Activated CD8-positive, alpha-beta memory T cell treated with anti-CD3 and anti-CD28 coated beads, Interleukin-2, amount 50 U/mL, for 24 hours (primary cell): ENCODE data around the gene MRFAP1L1.
"Not testable (repeated sequence)": the region's sequence is repeated elsewhere in the genome, so short reads cannot be mapped to it uniquely, and the experiment has no call there.

Experiments used
- DNase-seq: peaks from one replicate; pipeline ENCODE4 v3.0.0-alpha.2; 2020; ENCODE audit errors: extremely low read depth

Gene MRFAP1L1

DNA sequence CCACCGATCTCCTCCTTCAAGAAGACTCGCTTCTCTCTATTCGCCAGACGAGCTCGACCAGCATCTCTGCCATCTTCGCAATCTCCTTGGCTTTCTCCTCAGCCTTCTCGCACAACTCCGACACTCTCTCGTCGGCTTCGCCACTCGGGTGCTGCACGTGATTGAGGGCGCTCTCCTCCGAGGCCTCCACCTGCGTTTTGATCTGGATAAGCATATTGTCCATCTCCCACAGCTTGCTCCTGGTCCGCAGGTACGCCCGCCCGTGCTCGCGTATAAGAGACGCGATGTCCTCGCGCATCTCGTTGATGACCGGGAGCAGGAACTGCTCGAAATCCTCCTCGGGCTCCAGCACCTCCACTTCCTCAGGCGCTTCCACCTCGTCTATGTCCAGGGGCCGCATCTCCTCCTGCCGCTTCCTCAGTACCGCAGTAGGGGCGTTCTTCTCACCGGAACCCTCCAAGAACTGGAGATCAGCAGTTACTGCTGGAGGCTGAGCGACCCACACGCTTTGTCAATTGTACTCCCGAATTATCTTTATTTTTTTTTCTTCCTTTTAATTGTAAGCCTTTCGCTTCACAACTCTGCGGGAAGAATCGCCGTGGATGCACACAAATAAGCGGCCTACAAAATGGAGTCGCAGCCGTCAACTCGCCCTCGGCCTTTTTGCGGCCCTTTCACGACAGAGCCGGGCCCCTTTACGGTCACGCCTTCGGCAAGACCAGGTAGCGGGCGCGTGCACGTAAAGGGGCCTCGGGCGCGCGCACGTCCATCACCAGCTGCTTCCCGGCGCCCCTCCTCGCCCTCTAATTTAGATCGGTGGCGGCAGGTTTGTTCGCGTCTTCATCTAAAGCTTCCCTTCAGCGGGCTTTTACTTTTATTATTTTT is at the start of gene MRFAP1L1:
TSS of gene MRFAP1L1 (minus strand) at position 636 of the 885 bp plus-strand sequence. CDS start at position 400, 236 bp downstream.
- DNase-seq, result peak; percentile 89

DNA sequence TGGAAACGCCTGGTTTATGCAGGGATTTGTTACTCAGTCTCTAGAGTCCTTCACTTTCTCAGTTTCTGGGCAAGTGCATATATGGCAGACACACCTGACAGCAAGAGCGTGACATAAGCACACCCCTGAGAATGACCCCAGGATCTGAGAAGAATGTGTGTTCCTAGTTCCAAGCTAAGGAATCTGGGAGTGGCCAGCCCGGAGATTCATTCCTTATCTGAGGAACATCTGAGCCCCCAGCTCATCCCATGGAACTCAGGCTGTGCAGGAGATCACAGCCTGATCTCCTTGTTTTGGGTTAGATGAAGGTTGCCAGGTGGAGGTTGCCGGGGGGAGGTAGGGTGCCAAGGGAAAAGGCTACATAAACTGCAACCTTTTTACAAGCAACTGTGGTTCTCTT is 49.1 kb upstream of the MRFAP1L1 start:
- no peak for DNase-seq

DNA sequence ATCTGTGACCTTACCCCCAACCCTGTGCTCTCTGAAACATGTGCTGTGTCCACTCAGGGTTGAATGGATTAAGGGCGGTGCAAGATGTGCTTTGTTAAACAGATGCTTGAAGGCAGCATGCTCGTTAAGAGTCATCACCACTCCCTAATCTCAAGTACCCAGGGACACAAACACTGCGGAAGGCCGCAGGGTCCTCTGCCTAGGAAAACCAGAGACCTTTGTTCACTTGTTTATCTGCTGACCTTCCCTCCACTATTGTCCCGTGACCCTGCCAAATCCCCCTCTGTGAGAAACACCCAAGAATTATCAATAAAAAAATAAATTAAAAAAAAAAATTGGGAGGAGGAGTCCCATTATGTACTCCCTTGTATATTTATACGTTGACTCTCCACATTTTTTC is 46.7 kb upstream of the MRFAP1L1 start:
- not testable (repeated sequence) for DNase-seq

DNA sequence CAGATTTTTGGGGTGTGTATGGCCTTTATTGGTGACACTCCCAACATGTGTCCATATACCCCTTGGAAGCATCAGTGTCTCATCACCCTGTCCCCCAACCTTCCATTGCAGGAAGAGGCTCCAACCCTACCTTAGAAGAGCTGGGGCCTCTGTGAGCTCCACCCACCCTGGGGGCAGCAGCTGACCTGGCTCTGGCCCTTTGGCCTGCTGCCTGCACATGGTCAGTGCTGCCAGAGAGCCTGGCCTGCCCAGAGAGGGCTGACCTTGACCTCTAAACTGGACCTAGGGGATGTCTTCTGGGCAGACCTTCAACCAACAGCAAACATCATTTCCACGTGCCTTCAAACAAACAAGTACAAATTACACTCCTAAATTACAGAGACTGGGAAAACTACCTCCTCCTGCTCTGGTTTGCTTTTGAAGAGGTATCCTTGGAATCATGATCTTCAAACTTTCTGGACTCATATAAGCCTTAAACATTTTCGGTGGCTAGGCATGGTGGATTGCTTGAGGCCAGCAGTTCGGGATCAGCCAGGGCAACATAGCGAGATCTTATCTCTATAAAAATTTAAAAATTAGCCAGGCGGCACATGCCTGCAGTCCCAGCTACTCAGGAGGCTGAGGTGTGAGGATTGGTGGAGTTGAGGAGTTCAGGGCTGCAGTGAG is 45.6 kb upstream of the MRFAP1L1 start:
- no peak for DNase-seq

DNA sequence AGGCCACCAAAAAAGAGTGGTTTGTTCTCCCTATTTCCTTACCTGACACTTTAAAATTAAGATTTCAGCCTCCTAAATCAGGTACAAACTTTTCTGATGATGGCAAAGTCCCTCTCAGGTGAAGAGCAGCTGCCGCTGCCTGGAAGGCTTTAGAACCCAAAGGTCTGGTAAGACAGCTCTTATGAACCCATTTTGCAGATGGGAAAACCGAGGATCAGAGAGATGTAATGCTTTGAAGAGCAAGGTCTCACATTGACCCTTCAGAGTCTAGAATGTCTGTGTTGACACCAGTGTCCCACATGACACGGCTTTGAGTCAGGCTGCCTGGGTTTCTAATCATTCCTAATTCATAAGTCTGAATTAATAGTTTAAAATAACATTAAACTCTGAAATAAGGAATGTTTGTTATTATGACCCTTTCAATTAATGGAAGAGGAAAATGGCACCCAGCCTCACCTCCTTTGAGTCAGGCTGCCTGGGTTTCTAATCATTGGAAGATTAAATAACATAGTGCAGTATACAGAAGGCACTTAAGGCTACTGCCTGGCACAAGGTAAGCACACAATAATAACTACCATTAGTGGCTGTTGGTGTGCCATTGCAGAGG is 44.9 kb upstream of the MRFAP1L1 start:
- no peak for DNase-seq

GRCh38 chr4:6753891-6754290 is 44.2 kb upstream of the MRFAP1L1 start:
- no peak for DNase-seq

GRCh38 chr4:6753103-6753560 is 43.5 kb upstream of the MRFAP1L1 start:
- no peak for DNase-seq

DNA sequence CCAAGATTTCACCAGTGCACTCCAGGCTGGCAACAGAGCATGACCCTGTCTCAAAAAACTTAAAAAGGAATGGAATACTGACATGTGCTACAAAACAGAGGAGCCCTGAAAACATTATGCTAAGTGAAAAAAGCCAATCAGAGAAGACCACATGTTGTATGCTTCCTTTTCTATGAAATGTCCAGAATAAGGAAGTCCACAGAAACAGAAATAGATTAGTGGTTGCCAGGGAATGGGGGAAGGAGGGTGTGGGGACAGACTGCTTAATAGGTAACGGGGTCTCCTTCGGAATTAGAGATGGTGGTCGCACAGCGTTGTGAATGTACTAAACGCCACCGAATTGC is 42.8 kb upstream of the MRFAP1L1 start:
- DNase-seq, result no peak

DNA sequence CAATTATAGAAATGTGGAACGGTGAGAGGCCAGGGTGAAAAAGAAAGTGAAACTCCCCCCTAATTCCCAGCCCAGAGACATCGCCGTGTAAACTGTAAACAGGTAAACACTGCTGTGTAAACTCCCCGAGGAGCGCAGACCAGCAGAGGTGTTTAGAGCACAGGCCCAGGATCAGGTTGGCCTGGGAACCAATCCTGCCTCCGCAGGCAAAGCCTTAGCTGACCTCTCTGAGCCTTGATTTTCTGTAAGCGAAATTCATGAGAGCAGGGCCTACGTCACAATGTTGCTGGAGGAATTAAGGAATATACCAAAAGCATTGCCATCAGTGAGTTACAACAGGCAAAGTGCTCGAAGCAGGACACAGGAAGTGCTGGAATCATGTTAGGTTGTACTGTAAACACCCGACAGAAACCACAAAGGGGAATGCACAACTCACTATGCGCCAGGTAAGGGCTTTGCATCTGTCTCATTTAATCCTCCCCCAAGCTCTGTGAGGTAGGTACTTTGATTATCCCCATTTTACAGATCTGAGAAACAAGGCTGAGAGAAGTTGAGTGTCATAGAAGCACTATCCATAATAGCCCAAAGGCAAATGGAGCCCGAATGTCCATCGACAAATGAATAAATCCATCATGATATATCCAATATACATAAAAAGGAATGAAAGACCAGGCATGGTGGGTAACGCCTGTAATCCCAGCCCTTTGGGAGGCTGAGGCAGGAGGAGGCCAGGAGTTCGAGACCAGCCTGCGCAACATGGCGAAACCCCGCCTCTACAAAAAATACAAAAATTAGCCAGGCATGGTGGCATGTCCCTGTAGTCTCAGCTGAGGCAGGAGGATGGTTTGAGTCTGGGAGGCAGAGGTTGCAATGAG is 42.2 kb upstream of the MRFAP1L1 start:
- no peak for DNase-seq

DNA sequence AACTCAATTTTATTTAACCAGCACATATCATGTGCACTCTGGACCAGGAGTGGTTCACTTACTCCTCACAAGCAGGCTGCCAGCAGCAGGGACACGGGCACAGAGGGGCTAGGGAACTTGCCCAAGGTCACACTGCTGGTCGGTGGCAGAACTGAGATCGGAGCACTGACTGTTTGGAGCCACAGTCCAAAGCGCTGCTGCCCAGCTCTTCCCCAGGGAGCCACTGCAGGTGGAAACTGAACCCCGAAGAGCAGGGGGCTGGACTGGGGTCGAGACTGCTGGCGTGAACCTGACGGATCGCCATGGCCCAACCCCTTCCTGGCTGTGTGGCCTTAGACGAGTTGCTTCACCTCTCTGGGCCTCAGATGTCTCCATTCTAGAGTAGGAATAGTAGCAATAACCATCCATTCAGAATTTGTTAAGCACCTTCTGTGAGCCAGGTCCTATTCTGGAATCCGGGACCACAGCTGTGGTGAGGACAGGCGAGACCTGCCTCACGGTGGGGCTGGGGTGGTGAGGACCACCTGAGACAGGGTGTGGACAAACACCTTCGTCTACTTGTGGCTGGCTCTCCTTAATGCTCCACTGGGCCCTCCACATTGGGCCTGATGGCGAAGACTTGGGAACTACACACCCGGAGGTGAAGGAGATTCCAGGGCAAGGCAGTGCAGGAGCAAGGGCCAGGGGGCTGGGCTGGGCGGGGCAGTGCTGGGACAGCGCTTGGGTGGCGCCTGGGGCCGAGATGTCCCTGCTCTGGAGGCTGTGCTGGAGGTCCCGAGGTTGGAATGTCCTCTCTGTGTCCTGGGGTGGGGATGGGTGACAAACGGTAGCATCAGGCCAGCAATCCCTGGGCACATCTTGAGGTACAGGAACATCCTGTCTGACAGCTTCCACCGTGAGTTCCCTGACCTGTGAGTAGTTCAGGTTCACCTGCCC is 40.9 kb upstream of the MRFAP1L1 start:
- no peak for DNase-seq

DNA sequence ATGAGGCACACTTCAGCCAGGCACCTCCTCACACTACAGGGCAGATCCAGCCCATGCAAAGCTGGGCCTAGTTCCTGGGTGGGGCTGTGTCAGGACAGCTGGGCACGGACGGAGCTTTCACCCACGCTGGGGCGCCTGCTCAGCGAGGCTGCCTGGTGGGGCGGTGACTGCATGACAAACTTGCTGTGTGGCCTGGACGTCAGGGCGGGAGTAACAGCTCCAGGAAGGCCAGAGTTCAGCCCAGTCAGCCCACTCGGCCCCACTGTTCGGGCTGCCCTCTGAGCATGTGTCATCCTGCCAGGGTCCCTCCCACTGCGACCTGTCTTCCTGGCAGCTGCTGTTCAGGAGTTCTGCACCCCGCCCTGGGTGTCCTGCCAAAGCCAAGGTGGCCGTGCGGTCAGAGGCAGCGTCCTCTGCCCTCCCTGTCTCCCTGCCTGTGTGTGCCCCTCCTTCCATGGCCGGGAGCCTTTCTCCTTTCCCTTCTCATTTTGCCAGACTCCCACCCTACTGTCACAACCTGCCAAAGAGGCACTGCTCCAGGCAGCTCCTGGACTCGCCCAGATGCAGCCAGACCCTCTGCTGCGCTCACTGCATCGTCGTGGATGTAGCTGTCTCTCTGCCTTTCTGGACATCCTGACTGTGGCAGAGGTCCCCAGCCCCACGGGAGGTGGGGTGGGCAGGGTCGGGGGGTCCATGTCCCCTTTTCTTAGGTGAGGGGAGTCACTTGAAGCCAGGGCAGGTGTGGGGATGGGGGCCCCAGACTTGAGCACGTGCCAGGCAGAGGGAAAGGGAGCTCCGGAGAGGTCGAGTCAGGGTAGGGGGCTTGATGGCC is 39.9 kb upstream of the MRFAP1L1 start:
- DNase-seq, result no peak

GRCh38 chr4:6748286-6748685 is 38.6 kb upstream of the MRFAP1L1 start:
- DNase-seq, result no peak

GRCh38 chr4:6747294-6748051 is 37.8 kb upstream of the MRFAP1L1 start:
- DNase-seq, result no peak

DNA sequence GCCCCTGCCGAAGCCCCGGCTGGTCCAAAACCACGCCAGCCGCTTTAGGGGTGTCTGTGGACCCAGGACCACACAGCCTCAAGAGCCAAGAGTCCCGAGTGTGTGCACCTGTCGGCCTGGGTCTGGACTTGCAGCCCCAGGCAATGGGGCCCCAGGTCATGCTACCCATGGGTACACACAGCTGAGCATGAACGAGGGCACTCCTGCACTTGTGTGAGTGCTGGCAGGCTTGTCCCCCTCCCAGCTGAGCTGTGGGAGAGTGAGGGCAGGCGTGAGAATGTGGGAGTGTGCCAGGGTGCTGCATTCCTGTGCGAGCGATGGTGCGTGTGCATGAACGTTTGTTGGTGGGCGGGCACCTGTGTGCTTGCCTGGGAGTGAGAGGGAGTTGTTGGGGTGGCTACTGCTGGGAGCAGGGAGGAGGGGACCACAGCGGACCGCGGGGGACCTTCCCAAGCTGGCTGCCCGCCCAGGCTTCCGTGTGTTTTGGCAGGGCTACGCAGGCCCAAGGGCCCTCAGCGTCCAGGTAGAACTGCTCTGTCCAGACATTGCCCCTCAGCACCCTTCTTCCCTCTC is 37.1 kb upstream of the MRFAP1L1 start:
- no peak for DNase-seq

DNA sequence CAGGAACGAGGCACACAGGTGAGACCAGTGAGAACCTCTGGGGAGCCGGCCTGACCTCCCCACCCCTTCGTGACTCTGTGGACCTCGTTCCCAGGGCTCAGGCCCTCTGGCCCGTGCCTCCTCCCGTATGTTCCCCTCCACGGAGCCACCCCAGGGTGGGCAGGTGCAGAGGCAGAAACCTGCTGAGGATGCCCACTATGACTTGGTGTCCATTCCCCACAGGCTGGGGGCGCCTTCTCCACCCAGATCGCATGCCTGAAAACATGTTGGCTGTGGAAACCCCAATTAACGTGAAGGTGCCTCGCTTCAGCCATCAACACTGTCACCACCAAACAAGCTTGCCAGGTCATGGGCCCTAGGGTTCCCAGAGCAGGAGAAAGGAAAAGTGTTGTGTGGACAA is 33.3 kb upstream of the MRFAP1L1 start:
- no peak for DNase-seq

DNA sequence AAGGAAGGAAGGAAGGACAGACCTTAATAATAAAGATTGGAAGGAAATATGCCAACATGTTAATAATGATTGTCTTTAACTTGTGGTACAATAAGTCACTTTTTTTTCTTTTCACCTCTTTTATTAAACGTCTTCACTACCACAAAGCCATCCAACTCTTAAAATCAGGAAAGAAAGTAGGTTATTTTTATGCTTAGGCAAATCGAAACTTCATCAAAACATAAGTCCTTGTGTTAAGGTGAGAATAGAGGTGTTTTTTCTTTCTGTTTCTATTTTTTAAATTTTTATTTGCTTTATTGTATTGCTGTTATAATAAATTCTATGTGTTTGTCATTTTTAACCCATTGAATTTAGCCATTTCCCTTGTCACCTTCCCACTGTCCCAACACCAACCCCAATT is 32.8 kb upstream of the MRFAP1L1 start:
- no peak for DNase-seq

- DNase-seq, result no peak
Measured at GRCh38 chr4:6740347-6740746, 30.7 kb upstream of the MRFAP1L1 start.

DNA sequence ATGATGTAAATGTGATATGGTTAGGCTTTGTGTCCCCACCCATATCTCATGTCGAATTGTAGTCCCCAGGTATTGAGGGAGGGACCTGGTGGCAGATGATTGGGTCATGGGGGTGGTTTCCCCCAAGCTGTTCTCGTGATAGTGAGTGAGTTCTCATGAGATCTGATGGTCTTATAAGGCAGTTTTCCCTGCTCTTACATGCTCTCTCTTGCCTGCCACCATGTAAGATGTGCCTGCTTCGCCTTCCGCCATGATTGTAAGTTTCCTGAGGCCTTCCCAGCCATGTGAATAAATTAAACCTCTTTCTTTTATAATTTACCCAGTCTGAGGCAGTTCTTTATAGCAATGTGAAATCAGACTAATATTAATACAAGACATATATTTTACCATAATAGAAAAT is 30.3 kb upstream of the MRFAP1L1 start:
- no peak for DNase-seq
